ENCODE results near the gene ALDH1B1.
"Not testable (repeated sequence)": the region's sequence is repeated elsewhere in the genome, so short reads cannot be mapped to it uniquely, and the experiment has no call there.

ALDH1B1 gene

DNA sequence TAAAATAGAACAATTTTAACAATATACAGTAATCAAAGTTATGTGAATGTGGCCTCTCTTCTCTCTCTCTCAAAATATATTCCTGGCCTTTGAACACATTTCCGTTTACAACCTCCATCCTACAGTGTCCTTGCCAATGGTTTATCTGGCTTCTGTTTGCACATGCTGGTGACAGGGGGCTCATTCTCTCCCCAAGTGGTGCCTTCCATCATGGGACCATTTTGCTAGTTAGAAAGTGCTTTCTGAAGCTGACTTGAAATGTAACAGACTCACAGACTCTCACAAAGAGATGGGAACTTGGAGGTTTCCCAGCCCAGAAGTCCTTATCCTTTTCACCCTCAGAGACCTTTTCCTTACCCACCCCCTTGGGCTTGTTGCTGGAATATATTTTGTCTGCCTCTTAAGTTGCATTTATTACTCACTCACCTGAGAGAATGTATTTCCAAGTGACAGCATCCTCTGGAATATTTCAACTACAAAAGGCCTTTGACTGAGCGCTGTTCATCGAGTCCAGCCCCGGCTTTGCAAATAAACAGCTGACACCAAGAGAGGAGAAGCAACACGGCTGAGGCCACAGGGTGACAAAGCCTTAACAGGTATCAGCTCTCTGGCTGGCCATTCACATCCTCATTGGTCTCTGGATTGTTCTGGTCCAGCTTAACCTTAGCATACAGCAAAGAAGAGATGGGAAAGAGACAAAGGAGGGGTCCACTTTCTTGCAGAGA lies 17.5 kb upstream of the ALDH1B1 start:
- H4K20me1 ChIP-seq (ENCODE audit: insufficient read depth, low read length, poor library complexity, severe bottlenecking): no peaks in the 10 kb centered on the region
- no peak overlapping the region for H3K9ac ChIP-seq (ENCODE audit: low read depth, low read length, poor library complexity, severe bottlenecking)
- TF ChIP-seq EZH2phosphoT487 (IDR thresholded peaks at IDR 0.05; ENCODE audit: borderline replicate concordance): no peak
- TF ChIP-seq, protein P1, sequence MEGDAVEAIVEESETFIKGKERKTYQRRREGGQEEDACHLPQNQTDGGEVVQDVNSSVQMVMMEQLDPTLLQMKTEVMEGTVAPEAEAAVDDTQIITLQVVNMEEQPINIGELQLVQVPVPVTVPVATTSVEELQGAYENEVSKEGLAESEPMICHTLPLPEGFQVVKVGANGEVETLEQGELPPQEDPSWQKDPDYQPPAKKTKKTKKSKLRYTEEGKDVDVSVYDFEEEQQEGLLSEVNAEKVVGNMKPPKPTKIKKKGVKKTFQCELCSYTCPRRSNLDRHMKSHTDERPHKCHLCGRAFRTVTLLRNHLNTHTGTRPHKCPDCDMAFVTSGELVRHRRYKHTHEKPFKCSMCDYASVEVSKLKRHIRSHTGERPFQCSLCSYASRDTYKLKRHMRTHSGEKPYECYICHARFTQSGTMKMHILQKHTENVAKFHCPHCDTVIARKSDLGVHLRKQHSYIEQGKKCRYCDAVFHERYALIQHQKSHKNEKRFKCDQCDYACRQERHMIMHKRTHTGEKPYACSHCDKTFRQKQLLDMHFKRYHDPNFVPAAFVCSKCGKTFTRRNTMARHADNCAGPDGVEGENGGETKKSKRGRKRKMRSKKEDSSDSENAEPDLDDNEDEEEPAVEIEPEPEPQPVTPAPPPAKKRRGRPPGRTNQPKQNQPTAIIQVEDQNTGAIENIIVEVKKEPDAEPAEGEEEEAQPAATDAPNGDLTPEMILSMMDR (conservative IDR thresholded peaks at IDR 0.05; ENCODE audit: low read length): no peak

DNA sequence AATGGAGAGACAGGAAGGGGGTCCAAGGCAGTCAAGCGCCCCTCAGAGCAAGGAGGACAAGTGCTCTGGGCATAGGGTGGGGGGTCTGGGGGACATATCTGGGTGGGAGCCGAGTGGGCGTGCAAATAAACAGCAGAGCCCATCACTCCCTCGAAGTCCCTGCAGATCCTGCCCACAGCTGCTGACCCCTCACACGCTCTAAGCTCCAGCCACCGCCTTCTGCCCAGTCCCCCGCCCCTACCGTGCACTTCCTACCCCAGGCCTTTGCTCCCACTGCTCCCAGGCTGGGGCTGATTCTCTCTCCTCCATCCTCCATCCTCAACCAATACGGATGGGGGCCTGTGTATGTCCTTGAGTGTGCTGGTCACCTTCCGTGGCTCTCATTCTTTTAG lies 16.9 kb upstream of the ALDH1B1 start:
- Histone ChIP-seq H3K9ac (ENCODE audit: low read depth, low read length, poor library complexity, severe bottlenecking) (no peak overlapping the region), H3K9me2 (replicated peaks; ENCODE audit: low read depth, low read length) (no peaks in the 10 kb centered on the region), H2AFZ (ENCODE audit: low read length) (no peak overlapping the region), H3K4me3 (ENCODE audit: low read length, poor library complexity, severe bottlenecking) (no peak overlapping the region), H3K27me3 (ENCODE audit: insufficient read depth, low read length, poor library complexity, severe bottlenecking) (no peaks in the 10 kb centered on the region), H3K79me2 (ENCODE audit: insufficient read depth, low read length) (no peaks in the 10 kb centered on the region), H3K9me3 (ENCODE audit: insufficient read depth, low read depth, low read length) (no peaks in the 10 kb centered on the region), H4K20me1 (ENCODE audit: insufficient read depth, low read length, poor library complexity, severe bottlenecking) (no peaks in the 10 kb centered on the region), H3F3A (ENCODE audit: low read depth) (no peaks in the 10 kb centered on the region), H3K4me2 (ENCODE audit: low read depth, low read length, poor library complexity, severe bottlenecking) (no peak overlapping the region), H3K36me3 (ENCODE audit: insufficient read depth, low read length) (no peaks in the 10 kb centered on the region), H3K4me1 (ENCODE audit: insufficient read depth, low read length, poor library complexity, severe bottlenecking) (no peaks in the 10 kb centered on the region)
- TF ChIP-seq, protein P1 (conservative IDR thresholded peaks at IDR 0.05; ENCODE audit: low read length): no peak
- TF ChIP-seq EZH2phosphoT487 (IDR thresholded peaks at IDR 0.05; ENCODE audit: borderline replicate concordance): no peak

More for the DNA sequence above, 17.5 kb upstream of the ALDH1B1 start:
- Histone ChIP-seq H3K9me2 (replicated peaks; ENCODE audit: low read depth, low read length) (no peaks in the 10 kb centered on the region), H3K36me3 (ENCODE audit: insufficient read depth, low read length) (no peaks in the 10 kb centered on the region), H3K79me2 (ENCODE audit: insufficient read depth, low read length) (no peaks in the 10 kb centered on the region), H3K4me2 (ENCODE audit: low read depth, low read length, poor library complexity, severe bottlenecking) (no peak overlapping the region), H2AFZ (ENCODE audit: low read length) (no peak overlapping the region), H3F3A (ENCODE audit: low read depth) (no peaks in the 10 kb centered on the region), H3K9me3 (ENCODE audit: insufficient read depth, low read depth, low read length) (no peaks in the 10 kb centered on the region), H3K4me1 (ENCODE audit: insufficient read depth, low read length, poor library complexity, severe bottlenecking) (no peaks in the 10 kb centered on the region), H3K27me3 (ENCODE audit: insufficient read depth, low read length, poor library complexity, severe bottlenecking) (no peaks in the 10 kb centered on the region), H3K4me3 (ENCODE audit: low read length, poor library complexity, severe bottlenecking) (no peak overlapping the region)

DNA sequence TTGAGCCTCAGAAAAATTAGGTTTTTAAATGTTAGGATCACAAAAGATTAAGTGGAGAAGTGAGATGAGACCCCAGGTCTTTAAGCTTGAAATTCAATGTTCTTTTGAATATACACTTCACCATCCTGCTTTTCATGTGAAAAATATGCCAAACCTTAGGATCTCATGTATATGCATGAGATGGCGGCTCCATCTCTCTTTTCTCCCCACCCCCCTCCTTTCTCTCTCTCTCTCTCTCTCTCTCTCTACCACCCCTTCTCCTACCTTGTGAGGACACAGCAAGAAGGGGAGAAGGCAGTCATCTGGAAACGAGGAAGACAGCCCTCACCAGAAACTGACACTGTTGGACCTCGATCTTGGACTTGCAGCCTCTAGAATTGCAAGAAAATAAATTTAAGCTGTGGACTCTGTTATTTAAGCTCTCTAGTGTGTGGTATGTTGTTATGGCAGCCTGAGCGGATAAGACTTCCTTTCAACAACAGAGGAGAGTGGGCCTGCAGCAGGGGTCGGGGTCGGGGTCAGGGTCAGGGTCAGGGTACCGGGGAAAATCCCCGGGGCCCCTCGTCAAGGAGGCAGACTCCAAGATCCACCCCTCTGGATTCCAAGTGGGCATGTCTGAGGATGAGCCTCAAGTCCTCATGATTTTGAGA lies 16.4 kb upstream of the ALDH1B1 start:
- no peaks in the 10 kb centered on the region for H3K9me2 ChIP-seq (replicated peaks; ENCODE audit: low read depth, low read length)
- H3K9me3 ChIP-seq (ENCODE audit: insufficient read depth, low read depth, low read length): no peaks in the 10 kb centered on the region
- TF ChIP-seq, protein P1 (conservative IDR thresholded peaks at IDR 0.05; ENCODE audit: low read length): no peak
- TF ChIP-seq EZH2phosphoT487 (IDR thresholded peaks at IDR 0.05; ENCODE audit: borderline replicate concordance): no peak
- no peaks in the 10 kb centered on the region for H3F3A ChIP-seq (ENCODE audit: low read depth)
- no peaks in the 10 kb centered on the region for H4K20me1 ChIP-seq (ENCODE audit: insufficient read depth, low read length, poor library complexity, severe bottlenecking)
- H3K79me2 ChIP-seq (ENCODE audit: insufficient read depth, low read length): no peaks in the 10 kb centered on the region
- H3K4me1 ChIP-seq (ENCODE audit: insufficient read depth, low read length, poor library complexity, severe bottlenecking): no peaks in the 10 kb centered on the region
- no peak overlapping the region for H3K9ac ChIP-seq (ENCODE audit: low read depth, low read length, poor library complexity, severe bottlenecking)
- H3K36me3 ChIP-seq (ENCODE audit: insufficient read depth, low read length): no peaks in the 10 kb centered on the region
- no peak overlapping the region for H2AFZ ChIP-seq (ENCODE audit: low read length)
- no peaks in the 10 kb centered on the region for H3K27me3 ChIP-seq (ENCODE audit: insufficient read depth, low read length, poor library complexity, severe bottlenecking)
- no peak overlapping the region for H3K4me2 ChIP-seq (ENCODE audit: low read depth, low read length, poor library complexity, severe bottlenecking)
- H3K4me3 ChIP-seq (ENCODE audit: low read length, poor library complexity, severe bottlenecking): no peak overlapping the region

DNA sequence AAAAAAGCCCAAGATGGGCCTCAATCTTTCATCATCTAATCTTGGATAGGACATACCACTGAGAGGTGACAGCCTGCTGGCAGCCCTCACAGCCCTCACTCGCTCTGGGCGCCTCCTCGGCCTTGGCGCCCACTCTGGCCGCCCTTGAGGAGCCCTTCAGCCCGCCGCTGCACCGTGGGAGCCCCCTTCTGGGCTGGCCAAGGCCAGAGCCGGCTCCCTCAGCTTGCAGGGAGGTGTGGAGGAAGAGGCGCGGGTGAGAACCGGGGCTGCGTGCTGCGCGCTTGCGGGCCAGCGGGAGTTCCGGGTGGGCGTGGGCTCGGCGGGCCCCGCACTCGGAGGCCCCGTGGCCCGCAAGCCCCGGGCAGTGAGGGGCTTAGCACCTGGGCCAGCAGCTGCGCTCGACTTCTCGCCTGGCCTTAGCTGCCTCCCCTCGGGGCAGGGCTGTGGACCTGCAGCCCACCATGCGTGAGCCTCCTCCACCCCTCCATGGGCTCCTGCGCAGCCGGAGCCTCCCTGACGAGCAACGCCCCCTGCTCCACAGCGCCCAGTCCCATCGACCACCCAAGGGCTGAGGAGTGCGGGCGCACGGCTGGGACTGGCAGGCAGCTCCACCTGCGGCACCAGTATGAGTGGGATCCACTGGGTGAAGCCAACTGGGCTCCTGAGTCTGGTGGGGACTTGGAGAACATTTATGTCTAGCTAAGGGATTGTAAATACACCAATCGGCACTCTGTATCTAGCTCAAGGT lies 15.0 kb upstream of the ALDH1B1 start:
- not testable (repeated sequence) for H3K79me2 ChIP-seq (ENCODE audit: insufficient read depth, low read length); H3F3A ChIP-seq (ENCODE audit: low read depth); H2AFZ ChIP-seq (ENCODE audit: low read length)

More for the DNA sequence above, 15.0 kb upstream of the ALDH1B1 start:
- not testable (repeated sequence) for H3K27me3 ChIP-seq (ENCODE audit: insufficient read depth, low read length, poor library complexity, severe bottlenecking); H3K4me2 ChIP-seq (ENCODE audit: low read depth, low read length, poor library complexity, severe bottlenecking); H3K36me3 ChIP-seq (ENCODE audit: insufficient read depth, low read length); H4K20me1 ChIP-seq (ENCODE audit: insufficient read depth, low read length, poor library complexity, severe bottlenecking); H3K9ac ChIP-seq (ENCODE audit: low read depth, low read length, poor library complexity, severe bottlenecking); H3K9me3 ChIP-seq (ENCODE audit: insufficient read depth, low read depth, low read length); H3K4me1 ChIP-seq (ENCODE audit: insufficient read depth, low read length, poor library complexity, severe bottlenecking); H3K9me2 ChIP-seq (replicated peaks; ENCODE audit: low read depth, low read length); H3K4me3 ChIP-seq (ENCODE audit: low read length, poor library complexity, severe bottlenecking)
